Bronchial epithelial cell (primary cell): Measurements from ENCODE around the gene TAS2R40. TPM values are rescaled to one million over a fixed set of nuclear protein-coding genes. Genes with fewer than 3 reads are reported as not detected.
A peak's percentile ranks its signal among the peaks of the same experiment; 100 is the strongest.

Source experiments
- DNase-seq: peaks from one replicate; pipeline ENCODE4 v3.0.0-alpha.2; 2010; ENCODE audit warnings: low read depth
- FAIRE-seq: peaks from 2 replicates; lab custom pipeline; 2011; peaks lifted over from hg19 to GRCh38; lab: Jason Lieb, UNC
- H3K27me3 ChIP-seq: 2 replicates; pipeline ENCODE4 v1.5.1; 2011; ENCODE audit warnings: low read length; ENCODE audit not compliant: control insufficient read depth, insufficient read depth
- H3K36me3 ChIP-seq: 2 replicates; pipeline ENCODE4 v1.5.1; 2011; ENCODE audit warnings: low read length; ENCODE audit not compliant: control insufficient read depth, insufficient read depth
- H3K4me3 ChIP-seq: 2 replicates; pipeline ENCODE4 v1.5.1; 2011; ENCODE audit warnings: mild to moderate bottlenecking, low read depth, low read length, control low read depth
- total RNA-seq: library from RNA; depleted of rRNA; stranded (reverse); fragments of >200 nt; gene quantifications from 2 replicates; pipeline ENCODE4 v1.2.1, GENCODE V29; 2014
- TF ChIP-seq, protein P1 (sequence below): IDR thresholded peaks from 2 replicates; pipeline ENCODE4 v1.5.1; 2011; ENCODE audit warnings: mild to moderate bottlenecking, moderate library complexity, low read length, control low read depth, inconsistent platforms; ENCODE audit not compliant: insufficient read depth, severe bottlenecking

TAS2R40 gene
- total RNA-seq, 1 donor from 2014 or later = not detected

DNA sequence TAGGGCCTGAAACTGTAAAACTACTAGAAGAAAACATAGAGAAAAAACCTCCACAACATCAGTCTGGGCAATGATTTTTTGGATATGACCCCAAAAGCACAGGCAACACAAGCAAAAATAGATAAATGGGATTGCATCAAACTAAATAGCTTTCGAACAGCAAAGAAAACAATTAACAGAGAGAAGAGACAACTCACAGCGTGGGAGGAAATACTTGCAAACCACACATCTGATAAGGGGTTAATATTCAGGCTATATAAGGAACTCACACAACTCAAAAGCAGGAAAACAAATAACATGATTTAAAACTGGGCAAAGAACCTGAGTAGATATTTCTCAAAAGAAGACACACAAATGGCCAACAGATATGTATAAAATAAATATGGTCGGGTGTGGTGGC lies 33.7 kb downstream of the TAS2R40 start:
- DNase-seq (no peak), FAIRE-seq (no peak)
- Histone ChIP-seq H3K27me3 (no peaks in the 10 kb centered on the region), H3K4me3 (no peak overlapping the region), H3K36me3 (no peaks in the 10 kb centered on the region)
- TF ChIP-seq, protein P1, sequence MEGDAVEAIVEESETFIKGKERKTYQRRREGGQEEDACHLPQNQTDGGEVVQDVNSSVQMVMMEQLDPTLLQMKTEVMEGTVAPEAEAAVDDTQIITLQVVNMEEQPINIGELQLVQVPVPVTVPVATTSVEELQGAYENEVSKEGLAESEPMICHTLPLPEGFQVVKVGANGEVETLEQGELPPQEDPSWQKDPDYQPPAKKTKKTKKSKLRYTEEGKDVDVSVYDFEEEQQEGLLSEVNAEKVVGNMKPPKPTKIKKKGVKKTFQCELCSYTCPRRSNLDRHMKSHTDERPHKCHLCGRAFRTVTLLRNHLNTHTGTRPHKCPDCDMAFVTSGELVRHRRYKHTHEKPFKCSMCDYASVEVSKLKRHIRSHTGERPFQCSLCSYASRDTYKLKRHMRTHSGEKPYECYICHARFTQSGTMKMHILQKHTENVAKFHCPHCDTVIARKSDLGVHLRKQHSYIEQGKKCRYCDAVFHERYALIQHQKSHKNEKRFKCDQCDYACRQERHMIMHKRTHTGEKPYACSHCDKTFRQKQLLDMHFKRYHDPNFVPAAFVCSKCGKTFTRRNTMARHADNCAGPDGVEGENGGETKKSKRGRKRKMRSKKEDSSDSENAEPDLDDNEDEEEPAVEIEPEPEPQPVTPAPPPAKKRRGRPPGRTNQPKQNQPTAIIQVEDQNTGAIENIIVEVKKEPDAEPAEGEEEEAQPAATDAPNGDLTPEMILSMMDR = no peak

DNA sequence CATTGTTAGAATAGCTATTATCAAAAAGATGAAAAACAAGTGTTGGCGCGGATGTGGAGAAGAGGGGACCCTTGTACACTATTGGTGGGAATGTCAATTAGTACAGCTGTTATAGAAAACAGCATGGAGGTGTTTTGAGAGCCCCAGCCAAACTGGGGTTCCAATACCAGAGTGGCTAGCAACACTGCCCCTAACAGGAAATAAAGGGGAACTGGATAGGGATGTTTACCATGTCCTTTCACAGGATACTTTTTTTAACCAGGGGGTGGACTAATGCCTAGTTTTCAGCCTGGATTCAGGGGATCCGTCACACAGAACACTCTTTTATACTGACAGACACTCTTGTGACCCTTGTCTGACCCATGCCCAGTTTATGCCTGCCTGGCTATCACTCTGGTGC lies 34.5 kb downstream of the TAS2R40 start:
- FAIRE-seq = peak; percentile 13
- Histone ChIP-seq H3K4me3 (no peak overlapping the region), H3K36me3 (no peaks in the 10 kb centered on the region), H3K27me3 (no peaks in the 10 kb centered on the region)
- TF ChIP-seq, protein P1 = no peak
- DNase-seq = no peak

DNA sequence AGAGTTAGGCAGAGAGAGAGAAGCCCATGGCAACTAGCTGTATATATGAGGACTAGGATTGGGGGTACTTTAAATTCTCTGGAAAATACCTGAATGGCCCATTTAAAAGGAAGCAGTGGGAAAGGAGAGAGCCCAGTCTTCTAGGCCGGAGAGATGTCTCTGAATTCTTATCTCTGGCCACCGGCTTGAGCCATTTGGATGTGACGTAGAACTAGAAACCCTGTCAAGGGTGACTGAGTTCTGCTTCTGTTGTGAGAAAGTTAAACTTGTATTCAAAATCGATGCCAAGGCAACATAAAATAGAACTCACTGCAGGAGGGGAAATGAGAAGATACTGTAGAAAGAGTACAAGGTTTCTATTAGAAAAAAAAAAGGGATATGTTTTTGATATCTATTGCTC lies 35.1 kb downstream of the TAS2R40 start:
- H3K4me3 ChIP-seq = no peak overlapping the region
- H3K27me3 ChIP-seq = no peaks in the 10 kb centered on the region
- FAIRE-seq = no peak
- TF ChIP-seq, protein P1 = no peak
- no peaks in the 10 kb centered on the region for H3K36me3 ChIP-seq
- DNase-seq = no peak

DNA sequence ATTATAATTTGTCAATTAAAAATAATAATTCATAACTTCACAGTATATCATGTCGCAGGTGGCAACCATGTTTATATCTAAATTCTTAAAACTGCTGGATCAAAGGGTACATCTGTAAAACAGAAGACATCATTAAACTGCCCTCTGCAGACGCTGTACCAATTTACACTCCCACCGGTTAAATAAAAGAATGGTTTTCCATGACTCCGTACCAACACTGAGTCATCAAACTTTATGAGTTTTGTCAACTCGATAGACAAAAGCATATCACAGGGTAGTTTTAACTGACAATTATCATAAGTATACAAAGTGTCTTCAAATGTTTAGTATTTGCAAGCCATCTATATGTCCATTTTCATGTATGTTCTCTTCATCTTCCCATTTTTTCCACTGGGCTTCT lies 35.7 kb downstream of the TAS2R40 start:
- Histone ChIP-seq H3K27me3 (no peaks in the 10 kb centered on the region), H3K36me3 (no peaks in the 10 kb centered on the region), H3K4me3 (no peak overlapping the region)
- FAIRE-seq (no peak), DNase-seq (no peak)
- TF ChIP-seq, protein P1 = no peak

DNA sequence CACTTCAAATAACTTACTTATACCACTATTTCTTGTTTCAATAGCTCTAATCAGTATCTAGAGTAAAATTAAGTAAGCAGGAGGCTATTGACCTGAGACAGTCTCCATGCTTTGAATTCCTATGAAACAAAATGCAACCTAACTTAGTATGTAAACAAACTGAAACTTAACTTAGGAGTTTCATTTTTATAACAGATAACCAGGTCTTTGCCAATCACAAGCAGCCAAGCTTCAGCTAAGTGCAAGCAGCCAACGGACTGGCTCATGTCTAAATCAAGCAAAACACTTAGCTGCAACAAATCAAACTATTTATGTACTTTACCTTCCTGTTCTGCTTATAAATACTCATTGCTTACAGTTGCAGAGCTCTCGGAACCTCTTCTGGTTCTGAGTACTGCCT lies 37.0 kb downstream of the TAS2R40 start:
- no peak for DNase-seq
- Histone ChIP-seq H3K4me3 (no peak overlapping the region), H3K36me3 (no peaks in the 10 kb centered on the region), H3K27me3 (no peaks in the 10 kb centered on the region)
- no peak for FAIRE-seq
- TF ChIP-seq, protein P1 = no peak

DNA sequence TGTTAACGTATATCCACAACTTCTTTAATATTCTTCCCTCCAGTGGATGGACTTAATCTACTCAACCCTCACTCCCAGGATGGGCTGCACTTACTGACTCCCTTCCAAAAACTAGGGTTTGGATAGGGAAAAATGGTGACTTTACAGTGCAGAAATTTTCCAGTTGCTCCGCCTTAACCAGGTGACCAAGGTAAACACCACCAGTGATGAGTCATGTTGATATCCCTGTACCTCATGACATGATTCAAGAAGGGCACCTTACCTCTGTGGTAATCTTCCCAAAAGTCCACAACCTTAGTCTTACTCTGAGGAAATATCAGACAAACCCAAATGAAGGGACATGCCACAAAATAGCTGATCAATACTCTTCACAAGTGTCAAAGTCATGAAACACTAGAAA lies 37.9 kb downstream of the TAS2R40 start:
- Histone ChIP-seq H3K4me3 (no peak overlapping the region), H3K27me3 (no peaks in the 10 kb centered on the region), H3K36me3 (no peaks in the 10 kb centered on the region)
- FAIRE-seq (peak; percentile 52), DNase-seq (peak; percentile 91)
- TF ChIP-seq, protein P1 = no peak
